ENCODE results near the gene CHD2.

DNA sequence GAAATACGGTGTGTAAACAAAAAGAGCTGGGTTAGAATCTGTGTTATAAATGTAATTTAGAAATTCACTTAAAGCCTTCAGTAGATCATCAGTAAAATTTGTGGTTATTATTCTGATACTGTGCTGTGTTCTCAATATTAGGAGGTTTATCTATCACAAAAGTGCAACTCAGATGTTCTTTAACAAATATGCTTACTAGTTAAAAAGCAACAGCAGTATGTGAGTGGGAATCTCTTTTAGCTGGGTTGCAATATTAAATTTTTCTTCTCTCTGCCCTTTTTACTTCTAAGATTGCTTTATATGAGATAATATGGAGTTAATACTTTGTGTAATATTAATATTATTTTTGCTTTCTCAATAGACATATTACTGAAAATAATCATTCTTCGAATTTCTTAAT lies 53.4 kb downstream of the CHD2 start:
- TF ChIP-seq, protein P1, sequence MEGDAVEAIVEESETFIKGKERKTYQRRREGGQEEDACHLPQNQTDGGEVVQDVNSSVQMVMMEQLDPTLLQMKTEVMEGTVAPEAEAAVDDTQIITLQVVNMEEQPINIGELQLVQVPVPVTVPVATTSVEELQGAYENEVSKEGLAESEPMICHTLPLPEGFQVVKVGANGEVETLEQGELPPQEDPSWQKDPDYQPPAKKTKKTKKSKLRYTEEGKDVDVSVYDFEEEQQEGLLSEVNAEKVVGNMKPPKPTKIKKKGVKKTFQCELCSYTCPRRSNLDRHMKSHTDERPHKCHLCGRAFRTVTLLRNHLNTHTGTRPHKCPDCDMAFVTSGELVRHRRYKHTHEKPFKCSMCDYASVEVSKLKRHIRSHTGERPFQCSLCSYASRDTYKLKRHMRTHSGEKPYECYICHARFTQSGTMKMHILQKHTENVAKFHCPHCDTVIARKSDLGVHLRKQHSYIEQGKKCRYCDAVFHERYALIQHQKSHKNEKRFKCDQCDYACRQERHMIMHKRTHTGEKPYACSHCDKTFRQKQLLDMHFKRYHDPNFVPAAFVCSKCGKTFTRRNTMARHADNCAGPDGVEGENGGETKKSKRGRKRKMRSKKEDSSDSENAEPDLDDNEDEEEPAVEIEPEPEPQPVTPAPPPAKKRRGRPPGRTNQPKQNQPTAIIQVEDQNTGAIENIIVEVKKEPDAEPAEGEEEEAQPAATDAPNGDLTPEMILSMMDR (IDR thresholded peaks at IDR 0.05), result no peak
- TF ChIP-seq POLR2A (IDR thresholded peaks at IDR 0.05) (no peak), POLR2AphosphoS5 (IDR thresholded peaks at IDR 0.05) (no peak)

Measured in upper lobe of left lung (tissue), 4 donors.